Spinal cord (tissue), 10 donors: ENCODE data around the gene MPIG6B. TPM values are rescaled to one million over a fixed set of nuclear protein-coding genes. Genes with fewer than 3 reads are reported as not detected.

Experiments used
- DNase-seq, 6 donors: peaks; one replicate each; pipeline versions ENCODE4 v3.0.0 to v3.0.0-alpha.2; 2013 to 2015; ENCODE audit warnings: low spot score in 6 of 6, low read depth in 4 of 6
- H3K27ac ChIP-seq: one replicate; pipeline ENCODE4 v1.5.1; 2013; ENCODE audit warnings: low read depth, low read length, control low read depth
- H3K27me3 ChIP-seq: one replicate; pipeline ENCODE4 v1.6.1; 2013; ENCODE audit warnings: low read length; ENCODE audit not compliant: control insufficient read depth, insufficient read depth
- H3K36me3 ChIP-seq: one replicate; pipeline ENCODE4 v1.6.1; 2013; ENCODE audit warnings: low read length; ENCODE audit not compliant: control insufficient read depth, insufficient read depth
- H3K4me1 ChIP-seq: one replicate; pipeline ENCODE4 v1.6.1; 2013; ENCODE audit warnings: low read length; ENCODE audit not compliant: control insufficient read depth, insufficient read depth
- H3K4me3 ChIP-seq: one replicate; pipeline ENCODE4 v1.5.1; 2013; ENCODE audit warnings: low read depth, low read length, control low read depth
- H3K9me3 ChIP-seq: one replicate; pipeline ENCODE4 v1.6.1; 2013; ENCODE audit warnings: low read length; ENCODE audit not compliant: control insufficient read depth, insufficient read depth
- WGBS: methylation state at CpG from one replicate; pipeline ENCODE4 v1.1.5; 2013; ENCODE audit warnings: missing lambda C conversion rate; ENCODE audit not compliant: insufficient coverage; 5-methylcytosine and 5-hydroxymethylcytosine counted together
- polyA plus RNA-seq, 2 donors: library from polyadenylated mRNA; unstranded; fragments of 120-200 nt; gene quantifications; one replicate each; pipeline ENCODE4 v1.2.1, GENCODE V29; 2013; ENCODE audit not compliant: insufficient read length in 2 of 2
- total RNA-seq, 2 donors: library from RNA; depleted of rRNA in 1 of 2; stranded (reverse); fragments of 120-200 nt in 1 of 2; fragments of >200 nt in 1 of 2; gene quantifications; one replicate each; pipeline versions ENCODE4 v1.2.3 to v1.2.4, GENCODE V29; 2013 to 2014
- donor health status: healthy.

Gene MPIG6B
- total and polyA plus RNA-seq, 4 donors: 0.17 to 1.3 (median 0.81) TPM; not detected in 1

- peak within 1 kb of the TSS; percentile 99 for H3K4me3 ChIP-seq
- H3K4me1 ChIP-seq: peaks cover 28% of the 10 kb centered on the region
- H3K27ac ChIP-seq: peak within 1 kb of the TSS; percentile 99
- peaks cover 53% of the 10 kb centered on the region for H3K36me3 ChIP-seq
- no peaks in the 10 kb centered on the region for H3K27me3 ChIP-seq
- 6% methylated on average over 30 of the region's 36 CpGs for WGBS
- peak in 1 of 6 donors; percentile 24 for DNase-seq
- H3K9me3 ChIP-seq: no peaks in the 10 kb centered on the region
Observed at GRCh38 chr6:31728767-31729514, 5.8 kb downstream of the MPIG6B start, which contains the start of gene DDAH2. DDAH2 (minus strand) TSS chr6:31729299; CDS start chr6:31729161, 138 bp downstream.

GRCh38 chr6:31729515-31729978, 6.4 kb downstream of the MPIG6B start:
- Histone ChIP-seq H3K27ac (peak overlapping the region; percentile 99), H3K4me3 (peak overlapping the region; percentile 99), H3K27me3 (no peaks in the 10 kb centered on the region), H3K36me3 (peaks cover 47% of the 10 kb centered on the region), H3K9me3 (no peaks in the 10 kb centered on the region), H3K4me1 (peaks cover 34% of the 10 kb centered on the region)
- 0% methylated on average over 26 of the region's 29 CpGs for WGBS
- DNase-seq: peak; percentile 78 to 97 (median 87)

GRCh38 chr6:31729979-31730630, 6.9 kb downstream of the MPIG6B start:
- peak overlapping the region; percentile 99 for H3K4me3 ChIP-seq
- peak in 5 of 6 donors; percentile 73 to 97 (median 83) for DNase-seq
- WGBS: under 1% methylated on average over 37 of the region's 46 CpGs
- peaks cover 40% of the 10 kb centered on the region for H3K4me1 ChIP-seq
- H3K36me3 ChIP-seq: peaks cover 42% of the 10 kb centered on the region
- H3K27me3 ChIP-seq: no peaks in the 10 kb centered on the region
- H3K27ac ChIP-seq: peak overlapping the region; percentile 99
- no peaks in the 10 kb centered on the region for H3K9me3 ChIP-seq

GRCh38 chr6:31730631-31731086, 7.5 kb downstream of the MPIG6B start:
- Histone ChIP-seq H3K36me3 (peaks cover 37% of the 10 kb centered on the region), H3K27me3 (peaks cover 2% of the 10 kb centered on the region), H3K4me1 (peaks cover 43% of the 10 kb centered on the region), H3K9me3 (no peaks in the 10 kb centered on the region), H3K27ac (peak overlapping the region; percentile 99), H3K4me3 (peak overlapping the region; percentile 99)
- 93% methylated on average over 3 of the region's 11 CpGs for WGBS
- no peak for DNase-seq

- WGBS: no CpG with 5 or more reads among the region's 3 CpGs
- Histone ChIP-seq H3K4me1 (peaks cover 47% of the 10 kb centered on the region), H3K27me3 (peaks cover 2% of the 10 kb centered on the region), H3K36me3 (peaks cover 25% of the 10 kb centered on the region), H3K27ac (no peak overlapping the region), H3K9me3 (no peaks in the 10 kb centered on the region), H3K4me3 (no peak overlapping the region)
- no peak for DNase-seq
Observed at GRCh38 chr6:31732029-31732428, 8.9 kb downstream of the MPIG6B start.

GRCh38 chr6:31733734-31734133, 10.6 kb downstream of the MPIG6B start:
- no peak overlapping the region for H3K27ac ChIP-seq
- peaks cover 41% of the 10 kb centered on the region for H3K4me1 ChIP-seq
- no peaks in the 10 kb centered on the region for H3K9me3 ChIP-seq
- peaks cover 9% of the 10 kb centered on the region for H3K36me3 ChIP-seq
- 92% methylated on average over 4 of the region's 4 CpGs for WGBS
- no peak for DNase-seq
- H3K4me3 ChIP-seq: no peak overlapping the region
- H3K27me3 ChIP-seq: peaks cover 2% of the 10 kb centered on the region

GRCh38 chr6:31734247-31734820, 11.2 kb downstream of the MPIG6B start:
- Histone ChIP-seq H3K4me3 (peak overlapping the region; percentile 68), H3K36me3 (peaks cover 6% of the 10 kb centered on the region), H3K27ac (peak overlapping the region; percentile 84), H3K9me3 (no peaks in the 10 kb centered on the region), H3K4me1 (peaks cover 38% of the 10 kb centered on the region), H3K27me3 (peaks cover 2% of the 10 kb centered on the region)
- DNase-seq: no peak
- WGBS: no CpG with 5 or more reads among the region's 2 CpGs

- H3K9me3 ChIP-seq: no peaks in the 10 kb centered on the region
- peaks cover 6% of the 10 kb centered on the region for H3K36me3 ChIP-seq
- peak overlapping the region; percentile 84 for H3K27ac ChIP-seq
- peaks cover 2% of the 10 kb centered on the region for H3K27me3 ChIP-seq
- peak in 2 of 6 donors; percentile 37 to 58 for DNase-seq
- H3K4me3 ChIP-seq: peak overlapping the region; percentile 68
- H3K4me1 ChIP-seq: peaks cover 40% of the 10 kb centered on the region
- WGBS: 1% methylated on average over 12 of the region's 18 CpGs
Observed at GRCh38 chr6:31734821-31735406, 11.7 kb downstream of the MPIG6B start.

- Histone ChIP-seq H3K4me3 (peak within 1 kb of the TSS; percentile 68), H3K27ac (peak within 1 kb of the TSS; percentile 84), H3K36me3 (peaks cover 6% of the 10 kb centered on the region), H3K27me3 (peaks cover 2% of the 10 kb centered on the region), H3K4me1 (peaks cover 41% of the 10 kb centered on the region), H3K9me3 (no peaks in the 10 kb centered on the region)
- peak in 2 of 6 donors; percentile 27 to 81 for DNase-seq
- 1% methylated on average over 9 of the region's 24 CpGs for WGBS
Observed at GRCh38 chr6:31736021-31736767, 13.0 kb downstream of the MPIG6B start, which contains the start of gene CLIC1. CLIC1 (minus strand) TSS chr6:31736530; CDS start chr6:31736300, 230 bp downstream.
